Sigmoid colon (tissue), 7 donors: Measurements from ENCODE around the gene SEC61A1. TPM values are rescaled to one million over a fixed set of nuclear protein-coding genes. Genes with fewer than 3 reads are reported as not detected.

Experiments
- DNase-seq: peaks from one replicate; pipeline ENCODE4 v3.0.0-alpha.2; 2019
- H3K27ac ChIP-seq, 4 donors: fragments of 200-600 bp; sonication (generic); one replicate each; pipeline ENCODE4 v1.5.1; 2016 to 2019; ENCODE audit warnings: mild to moderate bottlenecking in 1 of 4
- H3K27me3 ChIP-seq, 3 donors: fragments of 200-600 bp; sonication (generic); one replicate each; pipeline ENCODE4 v1.5.1; 2019; ENCODE audit warnings: mild to moderate bottlenecking in 1 of 3
- H3K36me3 ChIP-seq, 4 donors: fragments of 200-600 bp; sonication (generic); one replicate each; pipeline ENCODE4 v1.5.1; 2016 to 2019
- H3K4me1 ChIP-seq, 4 donors: fragments of 200-600 bp; sonication (generic); one replicate each; pipeline ENCODE4 v1.5.1; 2017 to 2019
- H3K4me3 ChIP-seq, 4 donors: fragments of 200-600 bp; sonication (generic); one replicate each; pipeline ENCODE4 v1.5.1; 2017 to 2019; ENCODE audit warnings: mild to moderate bottlenecking in 2 of 4, moderate library complexity in 1 of 4
- H3K9me3 ChIP-seq, 4 donors: fragments of 200-600 bp in 3 of 4; sonication (generic) in 3 of 4; one replicate each; pipeline versions ENCODE4 v1.5.1 to v1.6.1; 2013 to 2019
- EP300 ChIP-seq, 4 donors: sonication (generic); formaldehyde crosslinking; IDR thresholded peaks; one replicate each; pipeline ENCODE4 v1.6.1; 2017; ENCODE audit warnings: antibody characterized with exemption in 4 of 4
- POLR2A ChIP-seq, 2 donors: fragments of 450-650 bp; IDR thresholded peaks; one replicate each; pipeline ENCODE4 v1.6.1; 2016; ENCODE audit warnings: antibody characterized with exemption in 2 of 2, mild to moderate bottlenecking in 2 of 2, moderate library complexity in 2 of 2
- POLR2AphosphoS5 ChIP-seq, 4 donors: sonication (generic); formaldehyde crosslinking; IDR thresholded peaks; one replicate each; pipeline ENCODE4 v1.6.1; 2017; ENCODE audit warnings: antibody characterized with exemption in 4 of 4
- WGBS, 2 donors: extraction: QIAGEN DNeasy Blood & Tissue Kit; methylation state at CpG; one replicate each; pipeline ENCODE4 v1.1.7; 2013; 5-methylcytosine and 5-hydroxymethylcytosine counted together
- intact Hi-C: fragments of 100-400 bp; cut with DNase I; formaldehyde crosslinking; loops from one replicate; pipeline ENCODE4 v1.15.1; 2023
- polyA plus RNA-seq, 3 donors: library from polyadenylated mRNA; stranded (reverse); fragments of 200-250 nt; gene quantifications; one replicate each; pipeline ENCODE4 v1.2.3, GENCODE V29; 2013
- total RNA-seq, 4 donors: library from RNA; depleted of rRNA; stranded (reverse); fragments of >200 nt; gene quantifications; one replicate each; pipeline ENCODE4 v1.1.0, GENCODE V29; 2016
- TF ChIP-seq, protein P1 (sequence below), 4 experiments: fragments of 450-650 bp in 3 of 4; fragments of 200-600 bp in 1 of 4; IDR thresholded peaks; one replicate each; pipeline ENCODE4 v1.5.1; 2016 to 2019; ENCODE audit warnings: antibody characterized with exemption in 4 of 4, mild to moderate bottlenecking in 3 of 4, moderate library complexity in 2 of 4
- donor health status: healthy with polysubstance abuse.
- donor health status: Bipolar disorder and iron deficiency.
- donor health status: healthy.

Gene SEC61A1
- total and polyA plus RNA-seq, 7 donors, result 17.4 to 152 (median 62.8) TPM

- intact Hi-C loops, result no loop called here
These were observed 30.3 kb downstream of the SEC61A1 start for GRCh38 chr3:128082546-128082945.

GRCh38 chr3:128083396-128083795 is 31.2 kb downstream of the SEC61A1 start:
- H3K4me1 ChIP-seq, result peaks cover 0 to 46% (median 36%) of the 10 kb centered on the region in 4 donors
- H3K9me3 ChIP-seq, result no peaks in the 10 kb centered on the region
- H3K4me3 ChIP-seq, result no peak overlapping the region
- 86 to 87% methylated on average over 10 of the region's 10 CpGs for WGBS, 2 donors
- H3K36me3 ChIP-seq, result peaks cover 0 to 29% (median 6%) of the 10 kb centered on the region in 4 donors
- intact Hi-C loops, result no loop called here
- no peaks in the 10 kb centered on the region for H3K27me3 ChIP-seq
- DNase-seq, result no peak
- peak overlapping the region; percentile 65 to 81 (median 72) for H3K27ac ChIP-seq
- TF ChIP-seq EP300 (IDR thresholded peaks at IDR 0.05), result no peak
- TF ChIP-seq, protein P1, sequence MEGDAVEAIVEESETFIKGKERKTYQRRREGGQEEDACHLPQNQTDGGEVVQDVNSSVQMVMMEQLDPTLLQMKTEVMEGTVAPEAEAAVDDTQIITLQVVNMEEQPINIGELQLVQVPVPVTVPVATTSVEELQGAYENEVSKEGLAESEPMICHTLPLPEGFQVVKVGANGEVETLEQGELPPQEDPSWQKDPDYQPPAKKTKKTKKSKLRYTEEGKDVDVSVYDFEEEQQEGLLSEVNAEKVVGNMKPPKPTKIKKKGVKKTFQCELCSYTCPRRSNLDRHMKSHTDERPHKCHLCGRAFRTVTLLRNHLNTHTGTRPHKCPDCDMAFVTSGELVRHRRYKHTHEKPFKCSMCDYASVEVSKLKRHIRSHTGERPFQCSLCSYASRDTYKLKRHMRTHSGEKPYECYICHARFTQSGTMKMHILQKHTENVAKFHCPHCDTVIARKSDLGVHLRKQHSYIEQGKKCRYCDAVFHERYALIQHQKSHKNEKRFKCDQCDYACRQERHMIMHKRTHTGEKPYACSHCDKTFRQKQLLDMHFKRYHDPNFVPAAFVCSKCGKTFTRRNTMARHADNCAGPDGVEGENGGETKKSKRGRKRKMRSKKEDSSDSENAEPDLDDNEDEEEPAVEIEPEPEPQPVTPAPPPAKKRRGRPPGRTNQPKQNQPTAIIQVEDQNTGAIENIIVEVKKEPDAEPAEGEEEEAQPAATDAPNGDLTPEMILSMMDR (IDR thresholded peaks at IDR 0.05), result no peak
- no peak for TF ChIP-seq POLR2AphosphoS5 (IDR thresholded peaks at IDR 0.05)
- no peak for TF ChIP-seq POLR2A (IDR thresholded peaks at IDR 0.05)

More at GRCh38 chr3:128082546-128082945, 30.3 kb downstream of the SEC61A1 start:
- no peaks in the 10 kb centered on the region for H3K27me3 ChIP-seq
- WGBS, 2 donors, result 70 to 86% methylated on average over 10 of the region's 10 CpGs
- H3K27ac ChIP-seq, result peak overlapping the region in 1 of 4 donors; percentile 81
- H3K4me1 ChIP-seq, result peaks cover 0 to 47% (median 36%) of the 10 kb centered on the region in 4 donors
- peaks cover 0 to 29% (median 6%) of the 10 kb centered on the region in 4 donors for H3K36me3 ChIP-seq
- H3K9me3 ChIP-seq, result no peaks in the 10 kb centered on the region
- no peak for DNase-seq
- no peak overlapping the region for H3K4me3 ChIP-seq
- TF ChIP-seq POLR2A (IDR thresholded peaks at IDR 0.05) (no peak), POLR2AphosphoS5 (IDR thresholded peaks at IDR 0.05) (no peak), EP300 (IDR thresholded peaks at IDR 0.05) (no peak)
- TF ChIP-seq, protein P1 (IDR thresholded peaks at IDR 0.05), result no peak

DNA sequence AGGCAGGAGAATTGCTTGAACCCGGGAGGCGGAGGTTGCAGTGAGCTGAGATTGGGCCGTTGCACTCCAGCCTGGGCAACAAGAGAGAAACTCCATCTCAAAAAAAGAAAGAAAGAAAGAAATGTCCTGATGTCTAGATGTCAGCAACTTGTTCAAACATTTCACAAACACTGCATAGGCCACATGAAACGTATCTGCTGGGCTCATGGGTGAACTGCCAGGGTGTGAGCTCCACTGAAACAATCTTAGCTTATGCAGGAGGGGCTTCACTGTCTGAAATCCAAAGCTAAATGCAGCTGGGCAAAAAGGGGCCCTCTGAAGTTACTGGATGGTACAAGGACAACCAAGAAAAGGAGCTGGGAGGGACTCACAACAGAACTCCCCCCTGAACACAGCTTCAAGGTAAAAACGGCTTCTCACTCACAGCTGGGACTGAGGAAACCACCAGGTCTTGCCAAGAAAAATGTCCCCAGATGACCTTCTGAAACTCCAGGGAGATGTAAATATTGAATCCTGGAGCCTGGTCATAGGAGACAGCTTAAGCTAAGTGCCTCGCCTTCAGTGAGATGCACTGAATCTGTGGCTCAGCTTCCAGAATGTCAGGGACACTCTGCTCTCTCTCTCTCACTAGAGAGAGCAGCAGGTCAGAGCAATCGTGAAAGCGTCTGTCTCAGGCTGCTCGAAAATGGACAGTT is 31.9 kb downstream of the SEC61A1 start:
- Histone ChIP-seq H3K4me1 (peaks cover 0 to 46% (median 36%) of the 10 kb centered on the region in 4 donors), H3K36me3 (peaks cover 0 to 29% (median 6%) of the 10 kb centered on the region in 4 donors), H3K9me3 (no peaks in the 10 kb centered on the region), H3K27ac (peak overlapping the region; percentile 65 to 81 (median 72)), H3K27me3 (no peaks in the 10 kb centered on the region), H3K4me3 (no peak overlapping the region)
- 48 to 71% methylated on average over 9 of the region's 9 CpGs for WGBS, 2 donors
- intact Hi-C loops, result no loop called here
- TF ChIP-seq POLR2AphosphoS5 (IDR thresholded peaks at IDR 0.05), result peak in 3 of 4 donors; percentile 22 to 40 (median 39)
- TF ChIP-seq, protein P1 (IDR thresholded peaks at IDR 0.05), result no peak
- no peak for DNase-seq

DNA sequence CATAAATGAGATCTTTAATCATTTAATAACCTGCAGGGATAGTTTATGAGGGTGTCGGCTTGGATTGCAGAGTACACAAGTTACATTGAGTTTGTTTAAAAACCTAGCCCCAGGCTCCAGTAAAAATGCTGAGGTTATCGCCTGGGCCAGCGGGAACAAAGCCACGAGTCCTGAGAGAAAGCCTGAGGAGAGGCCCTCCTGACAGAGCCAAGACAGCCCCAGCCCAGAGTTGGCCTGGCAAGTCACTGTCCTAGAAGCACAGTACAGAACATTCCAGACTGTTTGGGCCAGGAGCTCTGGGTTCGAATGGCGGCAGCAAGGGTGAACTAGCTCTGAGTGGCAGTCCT is 32.4 kb downstream of the SEC61A1 start:
- intact Hi-C loops, result no loop called here
- Histone ChIP-seq H3K27me3 (no peaks in the 10 kb centered on the region), H3K4me3 (no peak overlapping the region), H3K36me3 (peaks cover 0 to 29% (median 6%) of the 10 kb centered on the region in 4 donors), H3K4me1 (peaks cover 0 to 46% (median 36%) of the 10 kb centered on the region in 4 donors), H3K27ac (peak overlapping the region; percentile 65 to 81 (median 72)), H3K9me3 (no peaks in the 10 kb centered on the region)
- TF ChIP-seq EP300 (IDR thresholded peaks at IDR 0.05), result no peak
- no peak for TF ChIP-seq POLR2AphosphoS5 (IDR thresholded peaks at IDR 0.05)
- TF ChIP-seq POLR2A (IDR thresholded peaks at IDR 0.05), result no peak
- TF ChIP-seq, protein P1 (IDR thresholded peaks at IDR 0.05), result no peak
- 46 to 66% methylated on average over 6 of the region's 6 CpGs for WGBS, 2 donors
- DNase-seq, result no peak
